Measurements from ENCODE around the gene TRAF4.
"Not testable (repeated sequence)": the region's sequence is repeated elsewhere in the genome, so short reads cannot be mapped to it uniquely, and the experiment has no call there.

The TRAF4 gene

GRCh38 chr17:28794846-28795441 is 51.1 kb downstream of the TRAF4 start:
- DNase-seq: not testable (repeated sequence)

- DNase-seq: no peak
Observed at GRCh38 chr17:28796062-28796461, 52.3 kb downstream of the TRAF4 start.

Measured in amniotic stem cell (primary cell).